ENCODE results near the gene PRDM16.

The PRDM16 gene

GRCh38 chr1:3148171-3148570 is 79.2 kb downstream of the PRDM16 start:
- DNase-seq (ENCODE audit: low read depth) = no peak
- no peak for TF ChIP-seq CTCF (IDR thresholded peaks at IDR 0.05; ENCODE audit: low read depth, low read length, missing control alignments)
- no peak overlapping the region for H3K4me3 ChIP-seq (ENCODE audit: low read depth, low read length)

- no peak for DNase-seq (ENCODE audit: low read depth)
- no peak for TF ChIP-seq CTCF (IDR thresholded peaks at IDR 0.05; ENCODE audit: low read depth, low read length, missing control alignments)
- no peak overlapping the region for H3K4me3 ChIP-seq (ENCODE audit: low read depth, low read length)
Measured at GRCh38 chr1:3149277-3149676, 80.3 kb downstream of the PRDM16 start.

- no peak overlapping the region for H3K4me3 ChIP-seq (ENCODE audit: low read depth, low read length)
- DNase-seq (ENCODE audit: low read depth) = no peak
- no peak for TF ChIP-seq CTCF (IDR thresholded peaks at IDR 0.05; ENCODE audit: low read depth, low read length, missing control alignments)
Measured at GRCh38 chr1:3151456-3151855, 82.5 kb downstream of the PRDM16 start.

- DNase-seq (ENCODE audit: low read depth) = no peak
- no peak for TF ChIP-seq CTCF (IDR thresholded peaks at IDR 0.05; ENCODE audit: low read depth, low read length, missing control alignments)
- no peak overlapping the region for H3K4me3 ChIP-seq (ENCODE audit: low read depth, low read length)
Measured at GRCh38 chr1:3152143-3152542, 83.1 kb downstream of the PRDM16 start.

- TF ChIP-seq CTCF (IDR thresholded peaks at IDR 0.05; ENCODE audit: low read depth, low read length, missing control alignments) = no peak
- no peak for DNase-seq (ENCODE audit: low read depth)
- no peak overlapping the region for H3K4me3 ChIP-seq (ENCODE audit: low read depth, low read length)
Measured at GRCh38 chr1:3153197-3153596, 84.2 kb downstream of the PRDM16 start.

- H3K4me3 ChIP-seq (ENCODE audit: low read depth, low read length) = no peak overlapping the region
- no peak for DNase-seq (ENCODE audit: low read depth)
- TF ChIP-seq CTCF (IDR thresholded peaks at IDR 0.05; ENCODE audit: low read depth, low read length, missing control alignments) = no peak
Measured at GRCh38 chr1:3153902-3154795, 85.1 kb downstream of the PRDM16 start.
